GM12891 (cell line): ENCODE measurements around the gene IDH1.
"Not testable (repeated sequence)": the region's sequence is repeated elsewhere in the genome, so short reads cannot be mapped to it uniquely, and the experiment has no call there.

Experiments used
- PAX5 ChIP-seq: IDR thresholded peaks from 2 replicates; pipeline ENCODE4 v1.6.1; 2011; ENCODE audit warnings: low read length, moderate library complexity, mild to moderate bottlenecking; ENCODE audit not compliant: insufficient read depth, severe bottlenecking
- POLR2A ChIP-seq: IDR thresholded peaks from 2 replicates; pipeline ENCODE4 v1.6.1; 2011; ENCODE audit warnings: low read depth, low read length, control low read depth
- POLR2AphosphoS5 ChIP-seq: IDR thresholded peaks from 2 replicates; pipeline ENCODE4 v1.6.1; 2011; ENCODE audit warnings: low read depth, low read length, control low read depth
- POU2F2 ChIP-seq: IDR thresholded peaks from 2 replicates; pipeline ENCODE4 v1.6.1; 2011; ENCODE audit warnings: low read depth, mild to moderate bottlenecking, control low read depth, low read length, moderate library complexity
- SPI1 ChIP-seq: IDR thresholded peaks from 2 replicates; pipeline ENCODE4 v1.6.1; 2011; ENCODE audit warnings: low read depth, low read length, control low read depth
- TAF1 ChIP-seq: IDR thresholded peaks from 2 replicates; pipeline ENCODE4 v1.6.1; 2011; ENCODE audit warnings: low read depth, low read length, control low read depth

DNA sequence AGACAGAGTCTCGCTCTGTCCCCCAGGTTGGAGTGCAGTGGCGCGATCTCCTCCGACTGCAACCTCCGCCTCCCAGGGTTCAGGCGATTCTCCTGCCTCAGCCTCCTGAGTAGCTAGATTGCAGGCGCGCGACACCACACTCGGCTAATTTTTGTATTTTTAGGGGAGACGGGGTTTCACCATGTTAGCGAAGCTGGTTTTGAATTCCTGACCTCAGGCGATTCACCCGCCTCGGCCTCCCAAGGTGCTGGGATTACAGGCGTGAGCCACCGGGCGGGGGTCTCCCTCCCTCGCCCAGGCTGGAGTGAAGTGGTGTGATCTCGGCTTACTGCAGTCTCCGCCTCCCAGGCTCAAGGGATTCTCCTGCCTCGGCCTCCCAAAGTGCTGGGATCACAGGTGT, 12.7 kb upstream of the IDH1 start:
- TF ChIP-seq POLR2A, PAX5, POLR2AphosphoS5, TAF1, POU2F2, SPI1: not testable (repeated sequence)
